Stomach (tissue), 9 donors: Measurements from ENCODE around the gene PLCL2. TPM values are rescaled to one million over a fixed set of nuclear protein-coding genes. Genes with fewer than 3 reads are reported as not detected.

Source experiments
- DNase-seq, 2 donors: peaks; one replicate each; pipeline versions ENCODE4 v3.0.0 to v3.0.0-alpha.2; 2013 to 2019
- H3K27ac ChIP-seq, 5 donors: fragments of 200-600 bp in 4 of 5; sonication (generic) in 4 of 5; one replicate each; pipeline ENCODE4 v1.5.1; 2013 to 2019; ENCODE audit warnings: mild to moderate bottlenecking in 1 of 5, moderate library complexity in 1 of 5
- H3K27me3 ChIP-seq, 3 donors: fragments of 200-600 bp; sonication (generic); one replicate each; pipeline ENCODE4 v1.5.1; 2017 to 2019; ENCODE audit warnings: mixed run types in 1 of 3
- H3K36me3 ChIP-seq, 4 donors: fragments of 200-600 bp; sonication (generic); 1 replicate in 3 of 4; 2 replicates in 1 of 4; pipeline ENCODE4 v1.5.1; 2016 to 2019
- H3K4me1 ChIP-seq, 4 donors: fragments of 200-600 bp; sonication (generic); one replicate each; pipeline ENCODE4 v1.5.1; 2016 to 2019
- H3K4me3 ChIP-seq, 4 donors: fragments of 200-600 bp; sonication (generic) in 3 of 4; one replicate each; pipeline ENCODE4 v1.5.1; 2016 to 2019; ENCODE audit warnings: mild to moderate bottlenecking in 1 of 4
- H3K9me3 ChIP-seq, 4 donors: fragments of 200-600 bp; sonication (generic); one replicate each; pipeline ENCODE4 v1.5.1; 2016 to 2019
- EP300 ChIP-seq: sonication (generic); formaldehyde crosslinking; IDR thresholded peaks from one replicate; pipeline ENCODE4 v1.6.1; 2017; ENCODE audit warnings: antibody characterized with exemption
- POLR2A ChIP-seq, 4 donors: fragments of 450-650 bp; IDR thresholded peaks; one replicate each; pipeline ENCODE4 v1.6.1; 2016; ENCODE audit warnings: antibody characterized with exemption in 4 of 4, control low read depth in 2 of 4, mild to moderate bottlenecking in 1 of 4, moderate library complexity in 1 of 4
- POLR2AphosphoS5 ChIP-seq, 3 donors: sonication (generic); formaldehyde crosslinking; IDR thresholded peaks; one replicate each; pipeline ENCODE4 v1.6.1; 2016; ENCODE audit warnings: antibody characterized with exemption in 3 of 3
- WGBS, 5 donors: extraction: QIAGEN DNeasy Blood & Tissue Kit in 3 of 5; methylation state at CpG; one replicate each; pipeline versions ENCODE4 v1.1.5 to v1.1.7; 2013 to 2018; 5-methylcytosine and 5-hydroxymethylcytosine counted together
- intact Hi-C: fragments of 100-400 bp; cut with DNase I; formaldehyde crosslinking; loops from one replicate; pipeline ENCODE4 v1.15.1; 2023; ENCODE audit warnings: low total_unique reads
- polyA plus RNA-seq, 3 donors: library from polyadenylated mRNA; stranded (reverse); fragments of 200-250 nt; gene quantifications; one replicate each; pipeline ENCODE4 v1.2.3, GENCODE V29; 2013
- total RNA-seq, 5 donors: library from RNA; depleted of rRNA; stranded (reverse); fragments of >200 nt; gene quantifications; one replicate each; pipeline versions ENCODE4 v1.1.0 to v1.2.3, GENCODE V29; 2014 to 2016
- TF ChIP-seq, protein P1 (sequence below), 7 experiments: fragments of 450-650 bp in 4 of 7; fragments of 200-600 bp in 3 of 7; sonication (generic) in 3 of 7; IDR thresholded peaks; one replicate each; pipeline ENCODE4 v1.5.1; 2016 to 2019; ENCODE audit warnings: antibody characterized with exemption in 7 of 7, control low read depth in 2 of 7, mild to moderate bottlenecking in 1 of 7
- donor health status: healthy with polysubstance abuse.
- donor health status: Bipolar disorder and iron deficiency.
- donor health status: healthy.

PLCL2 gene
- total and polyA plus RNA-seq, 8 donors, result 1.0 to 34.9 (median 5.7) TPM

DNA sequence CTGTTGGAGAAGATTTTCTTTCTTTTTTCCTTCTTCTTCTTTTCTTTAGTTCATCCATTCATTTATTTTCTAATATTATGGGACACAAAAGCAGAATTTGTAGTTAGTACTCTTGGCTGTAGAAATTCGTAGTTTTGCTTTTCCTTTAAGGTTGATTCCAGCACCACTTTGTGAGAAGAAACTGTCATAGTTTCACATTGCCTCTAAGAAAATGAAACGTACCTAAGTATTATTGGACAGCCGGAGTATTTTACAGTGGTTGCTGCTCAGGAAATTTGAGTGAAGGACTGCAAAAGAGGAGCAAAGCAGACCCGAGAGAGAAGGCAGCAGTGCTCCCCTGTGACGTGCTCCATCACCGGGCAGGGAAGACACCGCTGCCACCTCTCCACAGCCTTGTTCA lies 48.1 kb downstream of the PLCL2 start:
- no peak for TF ChIP-seq POLR2A (IDR thresholded peaks at IDR 0.05)
- TF ChIP-seq EP300, result no peak
- no peak for TF ChIP-seq POLR2AphosphoS5 (IDR thresholded peaks at IDR 0.05)
- TF ChIP-seq, protein P1, sequence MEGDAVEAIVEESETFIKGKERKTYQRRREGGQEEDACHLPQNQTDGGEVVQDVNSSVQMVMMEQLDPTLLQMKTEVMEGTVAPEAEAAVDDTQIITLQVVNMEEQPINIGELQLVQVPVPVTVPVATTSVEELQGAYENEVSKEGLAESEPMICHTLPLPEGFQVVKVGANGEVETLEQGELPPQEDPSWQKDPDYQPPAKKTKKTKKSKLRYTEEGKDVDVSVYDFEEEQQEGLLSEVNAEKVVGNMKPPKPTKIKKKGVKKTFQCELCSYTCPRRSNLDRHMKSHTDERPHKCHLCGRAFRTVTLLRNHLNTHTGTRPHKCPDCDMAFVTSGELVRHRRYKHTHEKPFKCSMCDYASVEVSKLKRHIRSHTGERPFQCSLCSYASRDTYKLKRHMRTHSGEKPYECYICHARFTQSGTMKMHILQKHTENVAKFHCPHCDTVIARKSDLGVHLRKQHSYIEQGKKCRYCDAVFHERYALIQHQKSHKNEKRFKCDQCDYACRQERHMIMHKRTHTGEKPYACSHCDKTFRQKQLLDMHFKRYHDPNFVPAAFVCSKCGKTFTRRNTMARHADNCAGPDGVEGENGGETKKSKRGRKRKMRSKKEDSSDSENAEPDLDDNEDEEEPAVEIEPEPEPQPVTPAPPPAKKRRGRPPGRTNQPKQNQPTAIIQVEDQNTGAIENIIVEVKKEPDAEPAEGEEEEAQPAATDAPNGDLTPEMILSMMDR (IDR thresholded peaks at IDR 0.05), result no peak
- DNase-seq, result no peak
- no peaks in the 10 kb centered on the region for H3K36me3 ChIP-seq
- 30 to 60% (median 35%) methylated on average over 7 of the region's 7 CpGs for WGBS, 5 donors
- H3K4me1 ChIP-seq, result peaks cover 6 to 29% (median 20%) of the 10 kb centered on the region in 4 donors
- H3K4me3 ChIP-seq, result peak overlapping the region in 1 of 4 donors; percentile 7
- no peaks in the 10 kb centered on the region for H3K9me3 ChIP-seq
- intact Hi-C loops, result no loop called here
- peak overlapping the region in 1 of 5 donors; percentile 40 for H3K27ac ChIP-seq
- H3K27me3 ChIP-seq, result no peaks in the 10 kb centered on the region

DNA sequence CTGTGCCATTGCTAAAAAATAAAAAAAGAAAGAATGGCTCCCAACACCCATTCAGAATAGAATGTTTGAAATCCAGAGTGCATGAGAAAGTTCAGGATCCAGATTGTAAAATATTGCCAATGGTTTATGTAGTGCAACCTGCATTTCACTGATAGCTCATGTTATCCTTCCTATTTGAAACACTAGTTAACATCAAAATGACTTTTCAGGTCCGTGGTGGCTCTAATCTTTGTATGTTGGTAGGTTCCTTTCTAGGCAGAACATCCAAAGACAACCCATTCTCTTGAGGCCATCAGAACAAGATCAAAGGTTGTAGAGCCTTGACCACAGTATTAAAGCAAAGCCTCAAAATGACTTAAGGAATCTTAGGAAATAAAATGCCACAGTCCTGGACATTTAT lies 51.0 kb downstream of the PLCL2 start:
- no peaks in the 10 kb centered on the region for H3K36me3 ChIP-seq
- TF ChIP-seq POLR2A (IDR thresholded peaks at IDR 0.05), result no peak
- no peak for TF ChIP-seq EP300
- TF ChIP-seq POLR2AphosphoS5 (IDR thresholded peaks at IDR 0.05), result no peak
- TF ChIP-seq, protein P1 (IDR thresholded peaks at IDR 0.05), result no peak
- no peak overlapping the region for H3K4me3 ChIP-seq
- WGBS, 5 donors, result 37 to 61% (median 46%) methylated on average over 1 of the region's 1 CpG
- DNase-seq, result no peak
- intact Hi-C loops, result no loop called here
- H3K4me1 ChIP-seq, result peaks cover 0 to 20% (median 13%) of the 10 kb centered on the region in 4 donors
- no peak overlapping the region for H3K27ac ChIP-seq
- no peaks in the 10 kb centered on the region for H3K9me3 ChIP-seq
- no peaks in the 10 kb centered on the region for H3K27me3 ChIP-seq

DNA sequence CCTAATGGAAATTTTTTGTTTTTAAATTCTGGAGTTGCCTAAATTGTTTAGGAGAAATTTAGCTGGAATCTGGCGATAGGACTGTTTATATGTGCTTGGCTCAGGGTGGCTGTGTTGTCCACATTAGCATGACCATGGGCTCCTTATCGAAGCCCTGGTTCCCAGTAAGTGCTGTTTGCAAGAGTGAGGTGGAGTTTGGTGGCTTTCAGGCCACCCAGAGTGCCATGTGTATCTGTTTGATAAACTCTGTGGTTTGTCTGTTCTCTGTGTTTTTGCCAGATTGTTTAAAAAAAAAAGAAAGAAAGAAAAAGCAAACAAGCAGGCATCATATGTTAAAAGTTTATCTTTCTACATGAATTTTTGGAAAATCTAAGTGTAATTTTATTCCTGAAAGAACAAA lies 51.5 kb downstream of the PLCL2 start:
- Histone ChIP-seq H3K4me1 (peaks cover 0 to 25% (median 14%) of the 10 kb centered on the region in 4 donors), H3K9me3 (no peaks in the 10 kb centered on the region), H3K27me3 (no peaks in the 10 kb centered on the region), H3K4me3 (no peak overlapping the region), H3K36me3 (no peaks in the 10 kb centered on the region), H3K27ac (no peak overlapping the region)
- intact Hi-C loops, result no loop called here
- DNase-seq, result no peak
- WGBS, 5 donors, result 20 to 52% (median 34%) methylated on average over 2 of the region's 2 CpGs
- TF ChIP-seq EP300 (no peak), POLR2AphosphoS5 (IDR thresholded peaks at IDR 0.05) (no peak), POLR2A (IDR thresholded peaks at IDR 0.05) (no peak)
- TF ChIP-seq, protein P1 (IDR thresholded peaks at IDR 0.05), result no peak

DNA sequence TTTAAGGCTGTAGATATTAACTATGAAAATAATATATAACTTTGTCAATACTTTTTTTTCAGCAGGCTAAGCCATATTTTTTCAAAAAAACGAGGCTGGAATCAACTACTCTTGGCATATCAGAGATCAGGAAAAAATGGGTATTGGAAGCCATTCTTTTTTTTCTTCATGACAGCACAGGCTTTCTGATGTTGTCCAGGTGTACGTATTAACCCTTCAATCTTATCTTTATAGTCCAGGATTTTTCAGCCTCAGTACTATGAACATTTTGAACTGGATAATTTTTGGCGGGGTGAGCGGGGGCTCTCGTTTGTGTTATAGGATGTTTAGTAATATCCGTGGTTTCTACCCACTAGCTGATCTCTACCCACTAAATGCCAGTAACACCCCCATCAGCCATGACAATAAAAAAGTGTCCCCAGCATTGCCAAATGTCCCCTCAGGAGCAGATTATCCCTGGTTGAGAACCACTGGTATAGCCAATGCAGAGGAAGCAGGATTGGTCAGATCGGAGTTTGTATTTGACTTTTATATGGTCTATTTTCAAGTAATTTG lies 52.0 kb downstream of the PLCL2 start:
- peaks cover 0 to 29% (median 14%) of the 10 kb centered on the region in 4 donors for H3K4me1 ChIP-seq
- no peak overlapping the region for H3K4me3 ChIP-seq
- 77 to 86% (median 82%) methylated on average over 7 of the region's 7 CpGs for WGBS, 5 donors
- H3K9me3 ChIP-seq, result no peaks in the 10 kb centered on the region
- H3K36me3 ChIP-seq, result no peaks in the 10 kb centered on the region
- intact Hi-C loops, result no loop called here
- H3K27ac ChIP-seq, result no peak overlapping the region
- TF ChIP-seq POLR2A (IDR thresholded peaks at IDR 0.05), result no peak
- TF ChIP-seq, protein P1 (IDR thresholded peaks at IDR 0.05), result no peak
- TF ChIP-seq EP300, result no peak
- no peak for TF ChIP-seq POLR2AphosphoS5 (IDR thresholded peaks at IDR 0.05)
- DNase-seq, result no peak
- no peaks in the 10 kb centered on the region for H3K27me3 ChIP-seq
